GM21825 (cell line): ENCODE results near the gene ECEL1.

ENCODE experiments used
- ATAC-seq: cut with Tn5 transposase; IDR thresholded peaks from one replicate; pipeline ENCODE4 v1.9.1; 2021; ENCODE audit warnings: mild to moderate bottlenecking, moderate library complexity; ENCODE audit not compliant: unreplicated experiment

ECEL1 gene

GRCh38 chr2:232484628-232485347 lies 2.8 kb downstream of the ECEL1 start:
- no peak for ATAC-seq

GRCh38 chr2:232483923-232484627 lies 3.6 kb downstream of the ECEL1 start:
- no peak for ATAC-seq

GRCh38 chr2:232483311-232483922 lies 4.2 kb downstream of the ECEL1 start:
- no peak for ATAC-seq

DNA sequence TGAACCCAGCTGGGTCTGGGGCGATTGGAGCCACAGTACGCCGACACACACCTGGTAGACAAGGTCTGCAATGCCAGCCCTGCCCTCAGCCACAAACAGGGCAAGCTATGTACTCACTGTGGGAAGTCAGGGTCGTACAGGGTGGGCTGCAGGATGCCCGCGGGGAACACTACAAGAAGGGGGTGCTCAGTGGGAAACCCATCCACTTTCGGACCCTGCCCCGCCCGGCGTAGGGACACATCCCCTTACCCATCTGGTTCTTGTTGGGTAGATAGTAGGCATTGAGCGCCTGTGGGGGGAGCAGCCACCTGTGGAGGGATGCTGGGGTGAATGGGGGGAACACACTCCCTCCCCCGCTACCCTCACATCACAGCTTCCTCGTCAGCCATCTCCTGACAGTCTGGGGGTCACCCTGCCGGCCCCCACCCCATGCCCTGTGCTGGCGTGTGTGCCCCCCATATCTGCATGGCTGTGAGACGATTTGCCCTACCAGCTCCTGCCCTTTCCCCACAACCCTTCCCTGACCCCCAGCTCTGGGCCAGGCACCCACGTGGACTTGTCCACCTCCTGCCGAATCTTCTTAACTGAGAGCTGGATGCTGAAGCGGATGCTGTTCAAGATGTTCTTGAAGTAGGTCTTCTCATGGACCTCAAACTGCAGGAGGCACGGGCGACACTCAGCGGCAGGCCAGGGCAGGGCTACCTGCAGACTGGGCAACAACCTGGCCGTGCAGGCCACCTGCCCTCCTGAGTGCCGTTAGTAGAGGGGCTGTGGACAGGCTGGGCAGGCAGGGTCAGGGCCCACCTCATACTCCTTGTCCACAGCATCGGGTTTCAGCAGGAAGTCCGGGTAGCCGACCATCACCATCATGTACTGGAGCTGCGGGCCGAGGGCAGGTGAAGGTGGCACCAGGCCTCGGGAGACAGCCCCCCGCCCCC lies 5.1 kb downstream of the ECEL1 start:
- ATAC-seq, result no peak

DNA sequence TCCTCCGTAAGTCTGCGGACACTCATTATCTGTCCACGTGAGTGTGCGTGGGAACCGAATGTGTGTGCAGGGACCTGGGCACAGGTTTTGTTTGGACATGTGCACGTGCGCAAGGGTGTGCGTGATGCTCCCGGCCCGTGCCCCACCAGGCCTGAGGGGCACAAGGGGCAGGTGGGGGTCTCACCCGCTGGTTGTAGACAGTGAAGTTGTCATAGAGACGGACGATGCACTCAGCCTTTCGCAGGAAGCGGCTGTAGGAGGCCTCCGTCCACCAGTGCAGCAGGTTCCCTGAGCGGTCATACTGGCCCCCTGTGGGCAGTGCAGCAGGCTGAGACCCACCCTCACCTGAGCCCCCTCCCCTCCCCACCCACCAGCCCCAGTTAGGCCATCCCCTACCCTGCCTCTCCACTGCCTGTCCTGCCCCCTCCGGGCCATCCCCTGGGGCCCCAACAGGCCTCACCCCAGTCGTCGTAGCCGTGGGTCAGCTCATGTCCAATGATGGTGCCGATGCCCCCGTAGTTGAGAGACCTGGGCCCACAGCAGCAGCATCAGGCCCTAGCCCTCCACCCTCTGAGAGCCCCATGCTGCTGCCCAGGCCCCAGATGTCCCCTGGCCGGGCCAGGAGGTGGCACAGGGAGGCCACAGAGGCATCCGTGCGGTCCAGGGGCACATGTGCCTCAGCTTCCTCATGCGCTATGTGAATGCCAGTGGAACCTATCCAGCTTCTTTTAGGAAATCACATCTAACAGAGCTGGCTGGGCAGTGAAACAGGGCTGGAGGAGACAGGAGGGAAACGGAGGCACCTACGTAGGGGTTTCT lies 6.1 kb downstream of the ECEL1 start:
- ATAC-seq, result no peak

GRCh38 chr2:232480201-232481190 lies 7.1 kb downstream of the ECEL1 start:
- no peak for ATAC-seq

DNA sequence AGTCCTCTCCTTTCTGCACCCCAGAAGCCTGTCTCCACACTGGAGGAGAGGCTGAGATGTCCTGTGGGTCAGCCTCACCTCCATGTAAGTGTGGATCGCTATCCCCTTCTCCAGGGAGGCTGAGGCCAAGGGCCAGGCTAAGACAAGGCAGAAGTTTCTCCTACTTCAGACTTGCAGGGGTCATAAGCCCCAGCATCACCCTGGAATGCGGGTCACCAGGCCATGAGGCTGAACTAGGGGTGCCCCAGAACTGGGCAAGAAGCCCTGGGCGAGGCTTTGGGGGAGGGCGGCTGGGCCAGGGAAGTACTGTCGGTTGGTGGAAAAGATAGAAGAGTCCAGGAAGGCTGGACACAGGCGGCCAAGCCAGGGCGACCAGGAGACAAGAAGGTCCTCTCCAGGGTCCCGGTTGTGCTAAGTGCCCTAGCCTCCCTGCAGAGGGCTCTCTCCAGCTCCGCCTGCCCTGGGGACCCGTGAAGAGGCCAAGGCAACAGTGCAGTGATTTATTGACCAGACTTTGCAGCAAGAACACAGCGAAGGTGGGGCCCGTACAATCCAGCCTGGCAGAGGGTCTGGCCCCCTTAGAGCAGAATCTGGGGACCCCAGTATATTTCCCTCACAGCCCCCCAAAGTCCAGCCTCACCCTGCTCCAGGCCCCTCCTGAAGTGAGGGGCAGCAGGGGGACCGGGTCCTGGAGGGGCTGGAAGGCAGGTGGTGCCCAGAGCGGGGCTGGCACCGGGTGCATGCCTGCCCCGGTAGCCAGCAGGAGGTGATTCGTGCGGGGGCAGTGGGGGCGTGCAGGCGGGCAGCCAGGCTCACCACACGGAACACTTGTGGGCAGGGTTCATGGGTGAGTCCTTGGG lies 8.1 kb downstream of the ECEL1 start:
- no peak for ATAC-seq

- no peak for ATAC-seq
These were observed 8.9 kb downstream of the ECEL1 start for GRCh38 chr2:232478571-232479340.

- ATAC-seq, result no peak
These were observed 9.7 kb downstream of the ECEL1 start for GRCh38 chr2:232477751-232478510.

DNA sequence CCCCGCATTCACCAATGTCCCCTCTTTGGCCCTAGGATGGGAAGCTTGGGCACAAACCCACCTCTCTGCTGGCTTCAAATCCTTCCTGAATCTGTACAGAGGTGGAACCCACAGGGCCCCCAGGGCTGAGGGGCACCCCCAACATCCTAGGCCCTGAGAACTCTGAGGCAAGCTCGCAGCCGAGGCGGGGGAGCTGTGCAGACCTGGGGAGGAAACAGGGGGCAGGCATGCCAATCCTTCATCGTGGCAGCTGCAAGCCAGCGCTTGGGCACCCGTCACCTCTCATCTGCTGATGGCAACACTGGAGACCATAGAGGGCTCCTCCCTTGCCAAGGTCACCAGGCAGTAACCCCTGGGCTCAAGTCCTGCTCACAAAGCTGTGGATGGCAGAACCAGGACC lies 10.8 kb downstream of the ECEL1 start:
- ATAC-seq, result no peak

DNA sequence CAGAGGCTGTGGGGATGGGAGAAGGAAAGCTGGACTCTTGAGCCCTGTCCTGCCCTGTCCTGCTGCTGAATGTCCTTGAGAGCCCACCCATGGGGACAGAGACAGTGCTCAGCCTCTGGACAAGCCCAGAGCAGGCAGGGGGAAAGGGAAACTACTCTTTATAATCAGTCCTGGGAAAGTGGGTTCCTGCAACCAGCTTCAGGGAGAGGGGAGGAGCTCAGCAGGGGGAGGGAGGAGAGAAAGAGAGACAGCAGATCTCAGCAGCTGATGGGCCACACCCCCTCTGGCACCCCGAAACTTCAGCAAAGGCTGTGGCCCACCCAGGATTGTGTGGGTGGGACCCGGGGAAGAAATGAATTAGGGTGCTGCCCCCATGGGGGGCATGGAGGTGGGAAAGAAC lies 11.6 kb downstream of the ECEL1 start:
- no peak for ATAC-seq

GRCh38 chr2:232473467-232473890 lies 14.2 kb downstream of the ECEL1 start:
- ATAC-seq, result no peak

DNA sequence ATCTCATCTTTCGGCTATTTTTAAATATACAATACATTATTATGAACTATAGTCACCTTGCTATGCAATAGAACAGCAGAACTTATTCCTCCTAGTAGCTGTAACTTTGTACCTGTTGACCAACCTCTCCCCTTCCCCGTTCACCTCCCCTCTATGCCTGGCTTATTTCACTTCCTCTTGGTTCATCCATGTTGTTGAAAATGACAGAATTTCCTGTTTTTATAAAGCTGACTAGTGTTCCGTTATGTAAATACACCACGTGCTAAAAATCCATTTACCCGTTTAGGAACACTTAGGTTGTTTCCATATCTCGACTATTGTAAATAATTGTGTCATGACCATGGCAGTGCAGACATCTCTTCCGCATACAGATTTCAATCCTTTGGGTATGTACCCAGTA lies 21.4 kb downstream of the ECEL1 start:
- no peak for ATAC-seq

GRCh38 chr2:232465061-232465460 lies 22.6 kb downstream of the ECEL1 start:
- ATAC-seq, result no peak

- no peak for ATAC-seq
These were observed 23.1 kb downstream of the ECEL1 start for GRCh38 chr2:232464544-232464885.

DNA sequence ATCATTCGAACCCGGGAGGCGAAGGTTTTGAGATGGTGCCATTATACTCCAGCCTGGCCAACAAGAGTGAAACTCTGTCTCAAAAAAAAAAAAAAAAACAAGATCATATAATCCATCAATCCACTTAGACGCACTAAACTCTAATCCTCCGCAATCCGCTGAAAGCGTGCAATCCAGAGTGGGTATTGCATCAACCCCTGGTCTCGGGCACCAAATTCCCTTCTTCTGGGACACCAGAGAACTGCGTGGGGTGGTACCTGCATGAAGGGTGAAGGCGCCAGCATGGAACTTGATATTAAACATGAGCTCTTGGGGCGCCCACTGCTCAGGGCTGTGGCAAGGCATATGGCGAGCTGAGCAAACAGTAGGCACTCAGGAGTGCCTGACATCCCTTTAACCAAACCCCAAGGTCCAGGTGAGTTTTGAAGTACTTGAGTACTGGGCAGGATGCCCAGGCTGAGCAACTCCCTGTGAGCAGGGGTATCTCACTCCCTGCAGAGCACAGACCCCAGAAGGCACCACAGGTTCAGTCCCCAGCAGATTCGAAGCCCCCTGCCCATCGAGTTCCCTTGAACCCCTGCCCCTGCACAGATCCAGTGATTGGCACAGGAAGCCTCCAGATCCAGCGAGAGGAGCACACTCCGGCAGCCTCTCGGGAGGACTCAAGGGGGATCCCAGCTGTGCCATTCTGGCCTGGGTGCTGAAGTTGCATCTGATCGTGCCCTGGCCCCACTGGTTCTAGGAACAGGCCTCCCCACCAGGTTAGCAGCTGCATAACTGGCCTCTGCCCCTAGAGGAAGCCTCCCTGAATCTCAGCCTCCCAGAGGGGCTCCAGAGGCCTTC lies 23.7 kb downstream of the ECEL1 start:
- no peak for ATAC-seq
